AG10803 (cell line): ENCODE results near the gene PUS7.
A peak's percentile ranks its signal among the peaks of the same experiment; 100 is the strongest.
"Not testable (repeated sequence)": the region's sequence is repeated elsewhere in the genome, so short reads cannot be mapped to it uniquely, and the experiment has no call there.

Experiments
- DNase-seq: peaks from one replicate; pipeline ENCODE4 v3.0.0; 2010; ENCODE audit warnings: low read depth
- H3K4me3 ChIP-seq: 2 replicates; pipeline ENCODE4 v1.5.1; 2011; ENCODE audit warnings: mild to moderate bottlenecking, low read length, control low read depth
- CTCF ChIP-seq: conservative IDR thresholded peaks from 2 replicates; pipeline ENCODE4 v1.5.1; 2011; ENCODE audit warnings: mild to moderate bottlenecking, low read length, control low read depth, inconsistent platforms

Gene PUS7

GRCh38 chr7:105521027-105521716 is 899 bp downstream of the PUS7 start:
- peak; percentile 49 for DNase-seq

GRCh38 chr7:105520620-105521019 is 1.5 kb downstream of the PUS7 start:
- DNase-seq = not testable (repeated sequence)
- H3K4me3 ChIP-seq = peak overlapping the region; percentile 86; the same call in 1 of the 2 replicates

More at GRCh38 chr7:105521027-105521716, 899 bp downstream of the PUS7 start:
- TF ChIP-seq CTCF = no peak
- H3K4me3 ChIP-seq = peak overlapping the region; percentile 86

GRCh38 chr7:105519353-105519752 is 2.7 kb downstream of the PUS7 start:
- H3K4me3 ChIP-seq = no peak overlapping the region
- no peak for TF ChIP-seq CTCF
- DNase-seq = no peak

GRCh38 chr7:105515610-105516009 is 6.5 kb downstream of the PUS7 start:
- not testable (repeated sequence) for DNase-seq, H3K4me3 ChIP-seq

- TF ChIP-seq CTCF = no peak
- no peak for DNase-seq
- H3K4me3 ChIP-seq = no peak overlapping the region
Measured at GRCh38 chr7:105512926-105513526, 9.0 kb downstream of the PUS7 start.

GRCh38 chr7:105512415-105512814 is 9.7 kb downstream of the PUS7 start:
- no peak for TF ChIP-seq CTCF
- H3K4me3 ChIP-seq = no peak overlapping the region
- DNase-seq = no peak

- TF ChIP-seq CTCF = no peak
- DNase-seq = no peak
- no peak overlapping the region for H3K4me3 ChIP-seq
Measured at GRCh38 chr7:105502173-105502572, 19.9 kb downstream of the PUS7 start.

- TF ChIP-seq CTCF = no peak
- H3K4me3 ChIP-seq = no peak overlapping the region
- no peak for DNase-seq
Measured at GRCh38 chr7:105497016-105497415, 25.1 kb downstream of the PUS7 start.
